Measurements from ENCODE around the gene PGAM5.

Gene PGAM5

GRCh38 chr12:132729541-132730320 is 19.1 kb downstream of the PGAM5 start:
- H3K4me3 ChIP-seq (ENCODE audit: low read depth, low read length): no peak overlapping the region
- TF ChIP-seq CTCF (IDR thresholded peaks at IDR 0.05; ENCODE audit: low read depth, low read length): no peak

GRCh38 chr12:132730353-132730752 is 19.7 kb downstream of the PGAM5 start:
- no peak for TF ChIP-seq CTCF (IDR thresholded peaks at IDR 0.05; ENCODE audit: low read depth, low read length)

GRCh38 chr12:132731574-132731973 is 20.9 kb downstream of the PGAM5 start:
- TF ChIP-seq CTCF (IDR thresholded peaks at IDR 0.05; ENCODE audit: low read depth, low read length): no peak
- H3K4me3 ChIP-seq (ENCODE audit: low read depth, low read length): no peak overlapping the region

More at GRCh38 chr12:132730353-132730752, 19.7 kb downstream of the PGAM5 start:
- no peak overlapping the region for H3K4me3 ChIP-seq (ENCODE audit: low read depth, low read length)

GRCh38 chr12:132734206-132734605 is 23.6 kb downstream of the PGAM5 start:
- H3K4me3 ChIP-seq (ENCODE audit: low read depth, low read length): no peak overlapping the region
- no peak for TF ChIP-seq CTCF (IDR thresholded peaks at IDR 0.05; ENCODE audit: low read depth, low read length)

- H3K4me3 ChIP-seq (ENCODE audit: low read depth, low read length): no peak overlapping the region
- TF ChIP-seq CTCF (IDR thresholded peaks at IDR 0.05; ENCODE audit: low read depth, low read length): no peak
Observed at GRCh38 chr12:132735496-132735895, 24.9 kb downstream of the PGAM5 start.

GRCh38 chr12:132736378-132736777 is 25.7 kb downstream of the PGAM5 start:
- H3K4me3 ChIP-seq (ENCODE audit: low read depth, low read length): no peak overlapping the region
- TF ChIP-seq CTCF (IDR thresholded peaks at IDR 0.05; ENCODE audit: low read depth, low read length): no peak

- TF ChIP-seq CTCF (IDR thresholded peaks at IDR 0.05; ENCODE audit: low read depth, low read length): no peak
- H3K4me3 ChIP-seq (ENCODE audit: low read depth, low read length): no peak overlapping the region
Observed at GRCh38 chr12:132736913-132737312, 26.3 kb downstream of the PGAM5 start.

Data from WI38 (cell line).